Mesothelial cell of epicardium (in vitro differentiated cells): ENCODE data around the gene UGGT1. TPM values are rescaled to one million over a fixed set of nuclear protein-coding genes. Genes with fewer than 3 reads are reported as not detected.
A peak's percentile ranks its signal among the peaks of the same experiment; 100 is the strongest.

Experiments used
- DNase-seq, 2 experiments: peaks; one replicate each; pipeline ENCODE4 v3.0.0; 2021; ENCODE audit warnings: low spot score in 2 of 2; ENCODE audit not compliant: unreplicated experiment in 2 of 2
- H3K27ac Mint-ChIP-seq: 2 replicates; pipeline ENCODE4 v1.8.0; 2021; ENCODE audit warnings: mixed read lengths
- H3K27me3 Mint-ChIP-seq: 2 replicates; pipeline ENCODE4 v1.8.0; 2021; ENCODE audit warnings: low read depth, mixed read lengths
- H3K36me3 Mint-ChIP-seq: 2 replicates; pipeline ENCODE4 v1.8.0; 2021; ENCODE audit warnings: mixed read lengths
- H3K4me1 Mint-ChIP-seq: 2 replicates; pipeline ENCODE4 v1.8.0; 2021; ENCODE audit warnings: mixed read lengths
- H3K4me3 Mint-ChIP-seq: 2 replicates; pipeline ENCODE4 v1.8.0; 2021; ENCODE audit warnings: mild to moderate bottlenecking, moderate library complexity, mixed read lengths
- H3K9me3 Mint-ChIP-seq: 2 replicates; pipeline ENCODE4 v1.8.0; 2021; ENCODE audit warnings: mixed read lengths
- total RNA-seq: library from RNA; stranded (reverse); gene quantifications from 3 replicates; pipeline ENCODE4 v1.2.1, GENCODE V29; 2021
- TF ChIP-seq, protein P1 (sequence below): fragments of 200-600 bp; sonication (generic); IDR thresholded peaks from one replicate; pipeline ENCODE4 v1.5.0; 2021; ENCODE audit warnings: antibody characterized with exemption; ENCODE audit not compliant: unreplicated experiment

Gene UGGT1
- total RNA-seq, 1 donor from 2014 or later, result 41.8 TPM

DNA sequence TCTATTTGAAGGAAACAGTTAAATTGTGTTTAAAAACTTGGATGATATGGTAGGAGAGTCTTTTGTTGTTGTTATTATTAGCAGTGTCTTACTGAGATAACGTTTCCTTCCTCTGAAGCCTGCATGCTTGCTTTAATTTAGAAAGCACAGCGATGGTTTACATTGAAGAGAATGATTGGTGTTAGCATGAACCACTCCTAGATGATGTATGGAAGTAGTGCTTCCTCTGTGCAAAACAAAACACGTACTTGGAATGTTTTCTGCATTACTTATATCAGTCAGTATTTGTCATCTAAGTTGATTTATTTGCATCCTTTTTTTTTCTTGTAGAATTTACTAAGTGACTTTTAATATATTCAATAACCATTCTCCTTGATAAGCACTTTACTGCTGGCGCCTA is 89.0 kb downstream of the UGGT1 start:
- Mint-ChIP-seq H3K4me1 (peaks cover 33% of the 10 kb centered on the region), H3K27ac (peak overlapping the region; percentile 32), H3K4me3 (no peak overlapping the region), H3K27me3 (no peaks in the 10 kb centered on the region), H3K9me3 (no peaks in the 10 kb centered on the region), H3K36me3 (peaks cover 30% of the 10 kb centered on the region)
- TF ChIP-seq, protein P1, sequence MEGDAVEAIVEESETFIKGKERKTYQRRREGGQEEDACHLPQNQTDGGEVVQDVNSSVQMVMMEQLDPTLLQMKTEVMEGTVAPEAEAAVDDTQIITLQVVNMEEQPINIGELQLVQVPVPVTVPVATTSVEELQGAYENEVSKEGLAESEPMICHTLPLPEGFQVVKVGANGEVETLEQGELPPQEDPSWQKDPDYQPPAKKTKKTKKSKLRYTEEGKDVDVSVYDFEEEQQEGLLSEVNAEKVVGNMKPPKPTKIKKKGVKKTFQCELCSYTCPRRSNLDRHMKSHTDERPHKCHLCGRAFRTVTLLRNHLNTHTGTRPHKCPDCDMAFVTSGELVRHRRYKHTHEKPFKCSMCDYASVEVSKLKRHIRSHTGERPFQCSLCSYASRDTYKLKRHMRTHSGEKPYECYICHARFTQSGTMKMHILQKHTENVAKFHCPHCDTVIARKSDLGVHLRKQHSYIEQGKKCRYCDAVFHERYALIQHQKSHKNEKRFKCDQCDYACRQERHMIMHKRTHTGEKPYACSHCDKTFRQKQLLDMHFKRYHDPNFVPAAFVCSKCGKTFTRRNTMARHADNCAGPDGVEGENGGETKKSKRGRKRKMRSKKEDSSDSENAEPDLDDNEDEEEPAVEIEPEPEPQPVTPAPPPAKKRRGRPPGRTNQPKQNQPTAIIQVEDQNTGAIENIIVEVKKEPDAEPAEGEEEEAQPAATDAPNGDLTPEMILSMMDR, result no peak
- DNase-seq, result no peak

- peaks cover 8% of the 10 kb centered on the region for H3K4me1 Mint-ChIP-seq
- H3K36me3 Mint-ChIP-seq, result peaks cover 40% of the 10 kb centered on the region
- no peak overlapping the region for H3K27ac Mint-ChIP-seq
Observed at GRCh38 chr2:128185576-128185975, 94.6 kb downstream of the UGGT1 start.

DNA sequence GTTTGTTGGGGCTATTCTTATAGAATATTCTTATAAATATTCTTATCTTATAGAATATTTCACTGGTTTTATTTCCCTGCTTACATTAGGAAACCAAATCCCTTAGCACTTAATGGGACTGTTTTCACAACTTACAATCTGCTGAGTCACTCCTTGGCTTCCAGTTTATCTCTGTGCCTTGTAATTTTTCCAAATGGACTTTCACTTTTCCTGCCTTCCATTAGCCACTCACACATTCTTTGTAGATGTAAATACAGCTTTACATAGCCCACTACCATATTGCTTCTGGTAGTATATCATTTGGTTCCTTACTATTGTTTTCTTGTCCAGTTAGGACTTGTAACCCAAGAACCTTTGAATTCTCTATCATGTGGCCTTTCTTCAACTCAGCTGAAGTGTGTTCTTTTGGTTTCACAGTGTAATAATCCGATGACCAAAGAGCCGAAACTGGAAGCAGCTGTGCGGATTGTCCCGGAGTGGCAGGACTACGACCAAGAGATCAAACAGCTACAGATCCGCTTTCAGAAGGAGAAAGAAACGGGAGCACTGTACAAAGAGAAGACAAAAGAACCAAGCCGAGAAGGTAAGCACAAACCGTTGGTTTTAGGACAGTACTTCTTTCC is 96.1 kb downstream of the UGGT1 start:
- no peaks in the 10 kb centered on the region for H3K9me3 Mint-ChIP-seq
- H3K36me3 Mint-ChIP-seq, result peaks cover 41% of the 10 kb centered on the region
- no peak overlapping the region for H3K27ac Mint-ChIP-seq
- H3K27me3 Mint-ChIP-seq, result no peaks in the 10 kb centered on the region
- H3K4me3 Mint-ChIP-seq, result no peak overlapping the region
- H3K4me1 Mint-ChIP-seq, result peaks cover 8% of the 10 kb centered on the region
- TF ChIP-seq, protein P1, result no peak
- DNase-seq, result no peak

More at GRCh38 chr2:128185576-128185975, 94.6 kb downstream of the UGGT1 start:
- TF ChIP-seq, protein P1, result no peak
- no peaks in the 10 kb centered on the region for H3K9me3 Mint-ChIP-seq
- no peak overlapping the region for H3K4me3 Mint-ChIP-seq
- DNase-seq, result no peak
- H3K27me3 Mint-ChIP-seq, result no peaks in the 10 kb centered on the region

GRCh38 chr2:128195435-128195984 is 104.5 kb downstream of the UGGT1 start:
- Mint-ChIP-seq H3K36me3 (peaks cover 20% of the 10 kb centered on the region), H3K4me1 (peaks cover 18% of the 10 kb centered on the region)
- TF ChIP-seq, protein P1, result no peak

DNA sequence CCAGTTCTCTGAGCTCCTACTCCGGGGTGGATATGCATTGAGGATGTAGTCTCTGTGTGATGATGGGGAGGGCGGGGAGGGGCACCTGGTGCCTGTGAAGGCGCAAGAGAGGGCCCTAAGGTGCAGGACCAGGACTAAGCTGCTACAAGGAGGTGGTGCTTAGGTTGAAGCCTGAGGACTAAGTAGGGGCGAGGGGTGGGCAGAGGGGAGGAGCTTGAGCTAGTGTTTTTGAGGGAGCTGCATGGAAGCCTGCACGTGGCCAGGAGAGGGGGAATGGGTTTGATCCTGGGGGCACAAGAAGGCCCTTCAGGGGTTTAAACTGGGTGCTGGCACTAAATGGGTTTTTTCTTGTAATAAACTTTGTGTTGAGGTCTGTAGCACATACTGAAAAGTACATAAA is 105.0 kb downstream of the UGGT1 start:
- Mint-ChIP-seq H3K27me3 (no peaks in the 10 kb centered on the region), H3K27ac (no peak overlapping the region), H3K9me3 (no peaks in the 10 kb centered on the region), H3K4me1 (peaks cover 18% of the 10 kb centered on the region), H3K4me3 (no peak overlapping the region), H3K36me3 (peaks cover 15% of the 10 kb centered on the region)
- no peak for DNase-seq
- TF ChIP-seq, protein P1, result no peak

More at GRCh38 chr2:128195435-128195984, 104.5 kb downstream of the UGGT1 start:
- DNase-seq, result no peak
- H3K4me3 Mint-ChIP-seq, result no peak overlapping the region
- peak overlapping the region; percentile 19 for H3K27ac Mint-ChIP-seq
- H3K9me3 Mint-ChIP-seq, result no peaks in the 10 kb centered on the region
- H3K27me3 Mint-ChIP-seq, result no peaks in the 10 kb centered on the region
